GM18873 (cell line): ENCODE measurements around the gene SAMD14.

Source experiments
- ATAC-seq: cut with Tn5 transposase; IDR thresholded peaks from one replicate; pipeline ENCODE4 v1.9.1; 2021; ENCODE audit warnings: mild to moderate bottlenecking, moderate library complexity, moderate number of reproducible peaks; ENCODE audit not compliant: unreplicated experiment, low FRiP score

Gene SAMD14

GRCh38 chr17:50129728-50130558, at the start of gene SAMD14:
SAMD14 (minus strand) TSS chr17:50130160; CDS start chr17:50124959, 5,201 bp downstream.
- ATAC-seq, result no peak

- no peak for ATAC-seq
Measured at GRCh38 chr17:50177983-50178834, 48.2 kb upstream of the SAMD14 start.

- ATAC-seq, result no peak
Measured at GRCh38 chr17:50177476-50177875, 47.5 kb upstream of the SAMD14 start.

GRCh38 chr17:50176559-50177357, 46.8 kb upstream of the SAMD14 start:
- ATAC-seq, result no peak

- no peak for ATAC-seq
Measured at GRCh38 chr17:50175035-50175807, 45.3 kb upstream of the SAMD14 start.

- ATAC-seq, result no peak
Measured at GRCh38 chr17:50174444-50174843, 44.5 kb upstream of the SAMD14 start.

GRCh38 chr17:50173335-50173941, 43.5 kb upstream of the SAMD14 start:
- no peak for ATAC-seq

- ATAC-seq, result no peak
Measured at GRCh38 chr17:50172936-50173334, 43.0 kb upstream of the SAMD14 start.

- no peak for ATAC-seq
Measured at GRCh38 chr17:50172130-50172529, 42.2 kb upstream of the SAMD14 start.

- ATAC-seq, result no peak
Measured at GRCh38 chr17:50171371-50172071, 41.6 kb upstream of the SAMD14 start.

- ATAC-seq, result peak; percentile 61
Measured at GRCh38 chr17:50170662-50171370, 40.9 kb upstream of the SAMD14 start.

- no peak for ATAC-seq
Measured at GRCh38 chr17:50169881-50170459, 40.0 kb upstream of the SAMD14 start.

GRCh38 chr17:50169121-50169764, 39.3 kb upstream of the SAMD14 start:
- ATAC-seq, result no peak

GRCh38 chr17:50168319-50168718, 38.4 kb upstream of the SAMD14 start:
- no peak for ATAC-seq

GRCh38 chr17:50167371-50167770, 37.4 kb upstream of the SAMD14 start:
- ATAC-seq, result no peak

- no peak for ATAC-seq
Measured at GRCh38 chr17:50166518-50167181, 36.7 kb upstream of the SAMD14 start.
